GDM1 (cell line): Measurements from ENCODE around the gene MRC2.
A peak's percentile ranks its signal among the peaks of the same experiment; 100 is the strongest.

ENCODE experiments used
- DNase-seq: peaks from one replicate; lab custom pipeline; 2025; lab: John Stamatoyannopoulos, UW

MRC2 gene

GRCh38 chr17:62641153-62641552 is 13.7 kb downstream of the MRC2 start:
- DNase-seq: no peak

- DNase-seq: no peak
These were observed 14.5 kb downstream of the MRC2 start for GRCh38 chr17:62641951-62642350.

DNA sequence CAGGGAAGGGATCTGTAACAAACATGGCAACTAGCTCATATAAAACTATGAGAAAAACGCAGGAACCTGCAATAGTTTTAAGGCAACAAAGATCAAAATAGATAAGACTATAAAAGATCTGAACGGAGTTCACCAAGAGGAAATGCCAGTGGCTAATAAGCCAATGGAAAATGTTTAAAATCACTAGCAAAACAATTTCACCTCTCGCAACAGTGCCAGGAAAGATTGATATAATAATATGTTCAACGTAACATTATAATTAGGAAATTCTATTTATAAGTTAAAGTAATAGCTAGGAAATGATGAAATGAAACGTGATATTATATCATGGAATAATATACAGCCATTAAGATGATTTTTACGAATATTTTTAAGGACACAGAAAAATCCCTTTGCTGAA is 16.0 kb downstream of the MRC2 start:
- DNase-seq: no peak

- DNase-seq: no peak
These were observed 17.2 kb downstream of the MRC2 start for GRCh38 chr17:62644487-62645173.

DNA sequence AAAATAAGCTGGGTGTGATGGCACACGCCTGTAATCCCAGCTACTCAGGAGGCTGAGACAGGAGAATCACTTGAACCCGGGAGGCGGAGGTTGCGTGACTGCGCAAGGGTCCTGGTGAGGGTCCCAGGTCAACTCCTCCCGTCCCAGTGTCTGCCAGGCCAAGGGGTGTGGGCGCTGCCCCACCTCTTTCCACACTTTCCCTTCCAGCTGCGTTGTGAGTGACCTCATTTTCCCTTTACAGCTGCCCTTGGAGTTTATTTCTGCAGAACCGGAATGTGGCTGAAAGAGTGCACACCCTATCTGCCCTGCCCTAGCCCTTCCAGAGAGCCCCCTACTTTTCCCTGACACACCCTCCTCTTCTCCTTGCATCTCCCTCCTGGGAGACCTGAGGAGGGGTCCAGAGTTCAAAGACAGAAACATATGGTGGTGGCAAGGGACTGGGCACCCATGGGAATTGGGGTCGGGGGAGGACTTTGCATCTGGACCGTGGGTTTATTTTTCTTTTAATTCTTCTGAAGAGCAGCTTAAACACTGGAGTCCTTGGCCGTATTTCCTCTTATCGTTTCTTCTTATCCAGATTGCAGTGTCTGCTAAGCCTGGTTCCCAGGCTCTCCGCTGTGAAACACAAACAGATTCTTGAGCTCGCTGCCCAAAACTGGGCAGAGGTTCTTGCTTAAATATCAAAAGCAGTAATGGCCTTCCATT is 20.9 kb downstream of the MRC2 start:
- no peak for DNase-seq

- DNase-seq: no peak
These were observed 21.5 kb downstream of the MRC2 start for GRCh38 chr17:62648956-62649294.

- no peak for DNase-seq
These were observed 22.1 kb downstream of the MRC2 start for GRCh38 chr17:62649570-62649969.

DNA sequence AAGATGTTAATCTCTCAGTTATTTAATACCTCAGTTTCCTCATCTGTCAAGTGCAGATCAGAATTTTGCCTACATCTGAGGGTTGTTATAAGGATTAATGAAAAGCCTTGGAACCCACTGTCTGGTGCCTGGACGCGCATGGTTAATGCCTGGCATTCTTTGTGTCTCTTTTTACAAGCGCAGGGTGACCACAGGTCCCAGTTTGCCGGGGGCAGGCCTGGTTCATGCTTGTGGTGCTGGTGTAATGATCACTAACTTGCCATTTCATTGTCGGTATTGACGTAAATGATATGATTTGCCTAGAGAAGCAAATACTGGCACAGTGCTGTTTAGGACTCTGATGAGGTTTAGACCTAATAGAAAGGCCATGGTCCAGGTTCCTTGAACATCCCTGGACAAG is 23.1 kb downstream of the MRC2 start:
- no peak for DNase-seq

- DNase-seq: peak; percentile 86
These were observed 25.0 kb downstream of the MRC2 start for GRCh38 chr17:62652251-62653001.

DNA sequence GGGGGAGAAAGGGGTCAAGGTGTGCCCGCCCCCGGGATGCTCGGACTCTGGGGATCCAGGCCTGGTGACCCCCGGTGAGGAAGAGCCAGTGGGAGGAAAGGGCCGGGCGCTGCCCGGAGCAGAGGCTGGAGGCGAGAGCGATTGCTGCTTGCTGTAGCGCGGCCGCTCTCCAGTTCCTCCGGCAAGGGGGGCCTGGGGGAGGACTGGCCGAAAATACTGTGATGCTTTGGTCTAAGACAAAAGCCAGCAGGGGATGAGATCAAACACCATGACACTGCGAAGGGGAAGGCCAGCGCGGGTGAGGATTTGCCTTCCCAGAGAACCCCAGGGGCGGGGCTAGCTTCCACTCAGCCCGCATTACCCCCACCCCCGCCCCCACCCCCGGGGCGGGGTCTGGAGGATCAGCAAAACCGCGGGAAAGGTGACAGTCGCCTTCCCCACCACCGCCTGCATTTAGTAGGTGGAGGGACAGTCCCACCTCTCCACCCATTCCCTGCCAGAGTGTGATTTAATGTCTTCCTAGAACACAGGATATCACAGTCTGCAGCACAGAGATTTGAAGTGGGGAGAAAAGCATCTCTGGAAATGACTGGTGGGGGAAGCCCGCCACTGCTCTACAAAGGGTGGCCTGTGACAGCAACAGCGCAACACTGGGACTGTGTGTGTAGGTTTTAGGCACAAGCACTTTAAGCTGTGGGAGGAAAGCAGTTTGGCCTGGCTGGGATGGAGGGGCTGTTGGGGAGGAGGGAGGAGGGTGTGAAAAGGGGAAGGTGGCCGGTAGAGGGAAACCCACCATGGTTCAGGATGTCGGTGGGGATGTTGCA is 25.7 kb downstream of the MRC2 start:
- DNase-seq: peak; percentile 80

DNA sequence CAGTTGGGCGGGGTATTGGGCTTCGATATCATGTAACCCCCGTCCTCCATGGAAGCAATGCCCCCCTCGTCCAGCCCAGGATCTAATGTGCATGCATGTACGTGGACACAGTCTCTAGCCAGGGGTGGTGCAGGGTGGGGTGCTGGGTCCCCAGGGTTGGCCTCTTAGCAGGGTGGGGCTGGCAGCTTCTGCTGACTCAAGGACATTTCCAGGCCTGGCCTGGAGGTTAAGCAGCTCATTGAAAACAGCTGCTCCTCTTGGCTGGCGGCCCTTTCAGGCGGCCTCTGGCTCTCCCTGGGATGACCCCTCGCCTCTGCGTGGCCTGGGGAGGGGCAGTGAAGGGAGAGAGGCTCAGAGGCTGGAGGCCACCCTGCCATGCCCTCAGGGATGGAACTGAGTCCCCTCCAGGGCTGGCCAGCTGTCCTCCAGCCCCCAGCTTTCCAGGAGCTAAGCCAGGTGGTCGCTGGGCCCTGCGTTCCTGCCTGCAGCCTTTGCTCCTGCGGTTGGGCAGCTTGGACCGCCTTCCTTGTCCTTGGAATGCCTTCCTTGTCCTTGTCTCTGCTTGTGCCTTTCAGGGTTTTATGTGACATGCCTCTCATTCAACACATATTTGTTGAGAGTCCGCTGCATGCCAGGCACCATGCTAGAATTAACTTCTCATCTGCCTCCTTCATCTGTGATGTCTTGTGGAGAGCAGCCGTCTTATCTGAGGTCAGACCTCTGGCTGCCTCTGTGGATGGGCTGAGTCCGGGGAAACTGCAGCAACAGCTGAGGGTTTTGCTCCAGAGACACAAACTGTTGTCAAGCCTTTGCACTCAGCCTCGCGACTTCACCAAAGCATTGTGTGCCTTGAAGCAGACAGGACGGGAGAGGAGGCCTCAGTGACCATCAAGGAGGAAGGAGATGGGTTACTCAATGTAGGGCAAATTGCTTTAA is 26.6 kb downstream of the MRC2 start:
- no peak for DNase-seq

DNA sequence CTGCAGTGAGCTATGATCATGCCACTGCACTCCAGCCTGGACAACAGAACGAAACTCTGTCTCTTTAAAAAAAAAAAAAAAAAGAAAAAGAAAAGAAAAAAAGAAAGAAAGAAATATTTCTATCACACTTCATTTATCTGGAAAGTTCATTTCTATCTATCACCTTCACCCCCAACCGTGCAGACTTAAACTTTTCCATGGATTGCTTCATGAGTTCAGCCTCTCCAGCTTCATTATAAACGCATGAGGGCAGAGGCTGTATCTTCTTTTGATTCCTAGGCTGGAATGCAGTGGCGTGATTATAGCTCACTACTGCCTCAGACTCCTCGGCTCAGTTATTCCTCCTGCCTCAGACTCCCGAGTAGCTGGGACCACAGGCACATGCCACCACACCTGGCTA is 28.2 kb downstream of the MRC2 start:
- DNase-seq: no peak

DNA sequence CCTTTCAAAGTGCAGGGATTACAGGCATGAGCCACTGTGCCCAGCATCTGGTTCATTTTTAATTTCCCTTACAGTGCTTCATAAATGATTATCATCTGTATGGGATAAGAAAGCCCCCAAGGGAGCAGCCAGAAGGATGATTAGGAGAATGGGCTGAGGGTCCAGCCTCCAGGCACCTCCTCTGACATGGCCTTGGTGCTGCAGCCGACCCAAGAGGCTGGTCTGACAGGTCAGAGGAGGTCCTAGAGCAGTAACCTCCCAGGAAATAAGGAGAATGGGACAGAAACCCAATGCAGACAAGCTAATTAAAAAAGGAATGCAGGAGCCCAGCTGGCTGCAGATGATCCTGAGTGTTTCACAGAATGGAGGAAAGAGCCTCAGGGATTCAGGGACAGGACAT is 29.0 kb downstream of the MRC2 start:
- DNase-seq: no peak

- DNase-seq: no peak
These were observed 29.7 kb downstream of the MRC2 start for GRCh38 chr17:62657145-62657665.

DNA sequence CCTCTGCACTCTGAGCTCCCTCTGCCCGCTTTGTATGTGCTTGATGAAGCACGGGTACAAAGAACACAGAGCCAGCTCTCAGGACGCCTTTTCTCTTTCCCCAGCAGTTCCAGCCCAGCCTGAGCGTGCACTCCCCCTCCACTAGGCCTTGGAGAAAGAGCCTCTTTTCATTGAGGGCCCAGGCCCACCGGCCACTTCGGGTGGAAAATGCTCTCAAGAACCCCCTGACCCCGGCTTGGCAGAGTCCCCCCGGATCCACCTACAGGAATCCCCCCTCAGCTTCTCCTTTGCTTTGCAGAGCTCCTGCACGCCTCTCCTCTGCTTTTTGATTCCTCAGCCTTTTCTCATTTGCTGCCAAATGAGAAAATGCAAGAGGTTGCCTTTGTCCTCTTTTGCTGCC is 30.2 kb downstream of the MRC2 start:
- no peak for DNase-seq

- no peak for DNase-seq
These were observed 30.9 kb downstream of the MRC2 start for GRCh38 chr17:62658136-62658920.

GRCh38 chr17:62660629-62661118 is 33.2 kb downstream of the MRC2 start:
- no peak for DNase-seq

GRCh38 chr17:62661337-62661736 is 33.9 kb downstream of the MRC2 start:
- DNase-seq: no peak

DNA sequence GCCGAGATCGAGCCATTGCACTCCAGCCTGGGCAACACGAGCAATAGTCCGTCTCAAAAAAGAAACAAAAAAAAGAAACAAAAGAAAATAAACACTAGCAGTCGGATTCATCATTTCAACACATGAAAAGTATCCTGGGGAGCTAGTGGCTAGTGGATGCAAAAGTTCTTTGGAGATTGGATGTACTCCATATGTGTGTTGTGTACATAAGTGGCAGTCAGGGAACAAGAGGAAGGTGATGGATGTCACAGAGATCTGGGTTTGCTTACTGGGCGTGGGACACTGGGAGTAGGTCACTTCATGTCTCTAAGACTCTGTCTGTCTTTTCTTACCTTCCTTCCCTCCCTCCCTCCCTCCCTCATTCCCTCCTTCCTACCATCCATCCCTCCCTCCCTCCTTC is 35.4 kb downstream of the MRC2 start:
- no peak for DNase-seq

GRCh38 chr17:62663304-62663703 is 35.8 kb downstream of the MRC2 start:
- DNase-seq: no peak
